H4 (cell line): Measurements from ENCODE around the gene UST. TPM values are rescaled to one million over a fixed set of nuclear protein-coding genes. Genes with fewer than 3 reads are reported as not detected.
A peak's percentile ranks its signal among the peaks of the same experiment; 100 is the strongest.
"Not testable (repeated sequence)": the region's sequence is repeated elsewhere in the genome, so short reads cannot be mapped to it uniquely, and the experiment has no call there.

ENCODE experiments used
- DNase-seq: peaks from one replicate; pipeline ENCODE4 v3.0.0-alpha.2; 2015; ENCODE audit warnings: low spot score
- total RNA-seq: library from RNA; depleted of rRNA; stranded (reverse); fragments of >200 nt; shearing (Covaris generic); gene quantifications from 2 replicates; pipeline ENCODE4 v1.2.3, GENCODE V29; 2014

UST gene
- total RNA-seq, 1 experiment from 2014 or later, result 11.7 TPM

GRCh38 chr6:148947621-148948444, 201.0 kb downstream of the UST start:
- DNase-seq, result peak; percentile 47

GRCh38 chr6:148951662-148952061, 204.8 kb downstream of the UST start:
- DNase-seq, result no peak

- DNase-seq, result no peak
Observed at GRCh38 chr6:148952147-148953035, 205.6 kb downstream of the UST start.

GRCh38 chr6:148954461-148954860, 207.6 kb downstream of the UST start:
- no peak for DNase-seq

- no peak for DNase-seq
Observed at GRCh38 chr6:148954934-148955333, 208.1 kb downstream of the UST start.

GRCh38 chr6:148955441-148955840, 208.6 kb downstream of the UST start:
- no peak for DNase-seq

- DNase-seq, result not testable (repeated sequence)
Observed at GRCh38 chr6:148956163-148956562, 209.3 kb downstream of the UST start.

- no peak for DNase-seq
Observed at GRCh38 chr6:148957752-148958151, 210.9 kb downstream of the UST start.

- no peak for DNase-seq
Observed at GRCh38 chr6:148959008-148959407, 212.2 kb downstream of the UST start.

GRCh38 chr6:148959501-148959900, 212.7 kb downstream of the UST start:
- no peak for DNase-seq

GRCh38 chr6:148962854-148963515, 216.2 kb downstream of the UST start:
- no peak for DNase-seq

- no peak for DNase-seq
Observed at GRCh38 chr6:148963738-148964137, 216.9 kb downstream of the UST start.

- DNase-seq, result no peak
Observed at GRCh38 chr6:148964467-148964866, 217.6 kb downstream of the UST start.

GRCh38 chr6:148965287-148965686, 218.5 kb downstream of the UST start:
- DNase-seq, result no peak

GRCh38 chr6:148967011-148967520, 220.2 kb downstream of the UST start:
- no peak for DNase-seq

GRCh38 chr6:148967541-148967956, 220.7 kb downstream of the UST start:
- DNase-seq, result no peak

GRCh38 chr6:148968771-148969602, 222.2 kb downstream of the UST start:
- no peak for DNase-seq

GRCh38 chr6:148969603-148970061, 222.8 kb downstream of the UST start:
- DNase-seq, result peak; percentile 5

GRCh38 chr6:148971031-148971927, 224.4 kb downstream of the UST start:
- DNase-seq, result no peak

- no peak for DNase-seq
Observed at GRCh38 chr6:148972481-148972880, 225.7 kb downstream of the UST start.
